Spleen (tissue), 7 donors: ENCODE results near the gene ITFG1.

Source experiments
- CTCF ChIP-seq, 11 experiments: fragments of 200-600 bp in 7 of 11; fragments of 450-650 bp in 4 of 11; sonication (generic) in 4 of 11; IDR thresholded peaks in 8 of 11; conservative IDR thresholded peaks in 3 of 11; 1 replicate in 7 of 11; 2 replicates in 4 of 11; pipeline versions ENCODE4 v1.4.0 to v1.8.0; 2016 to 2021; ENCODE audit warnings: antibody characterized with exemption in 11 of 11, inconsistent platforms in 4 of 11, mild to moderate bottlenecking in 1 of 11
- POLR2A ChIP-seq, 3 donors: fragments of 450-650 bp; IDR thresholded peaks; one replicate each; pipeline ENCODE4 v1.5.1; 2017; ENCODE audit warnings: antibody characterized with exemption in 3 of 3, mild to moderate bottlenecking in 1 of 3
- POLR2AphosphoS5 ChIP-seq, 3 donors: sonication (generic); formaldehyde crosslinking; IDR thresholded peaks; one replicate each; pipeline ENCODE4 v1.5.1; 2017; ENCODE audit warnings: antibody characterized with exemption in 3 of 3
- donor health status: DM: no; HTN: no; CAD: no; lungs with moderate emphysema.
- donor health status: DM: no; HTN: no; CAD: no.
- donor health status: DM: no; HTN: no; CAD: no.

GRCh38 chr16:47262938-47263337, 197.9 kb downstream of the ITFG1 start:
- TF ChIP-seq CTCF (IDR thresholded peaks at IDR 0.05 in 8 of 11, conservative IDR thresholded peaks at IDR 0.05 in 3 of 11), result no peak
- TF ChIP-seq POLR2A (IDR thresholded peaks at IDR 0.05), result no peak
- TF ChIP-seq POLR2AphosphoS5 (IDR thresholded peaks at IDR 0.05), result no peak
